Kidney epithelial cell (primary cell): ENCODE results near the gene HMGXB4. TPM values are rescaled to one million over a fixed set of nuclear protein-coding genes. Genes with fewer than 3 reads are reported as not detected.
A peak's percentile ranks its signal among the peaks of the same experiment; 100 is the strongest.

Experiments
- DNase-seq: peaks from one replicate; pipeline ENCODE4 v3.0.0-alpha.2; 2010; ENCODE audit warnings: low read depth
- H3K27me3 ChIP-seq: 2 replicates; pipeline ENCODE4 v1.6.0; 2011; ENCODE audit warnings: low read length; ENCODE audit not compliant: control insufficient read depth, insufficient read depth
- H3K36me3 ChIP-seq: 2 replicates; pipeline ENCODE4 v1.5.1; 2011; ENCODE audit warnings: low read length; ENCODE audit not compliant: control insufficient read depth, insufficient read depth
- H3K4me3 ChIP-seq: 2 replicates; pipeline ENCODE4 v1.5.1; 2011; ENCODE audit warnings: low read depth, mild to moderate bottlenecking, control low read depth, low read length
- total RNA-seq: library from RNA; depleted of rRNA; stranded (reverse); fragments of >200 nt; gene quantifications from 2 replicates; pipeline ENCODE4 v1.2.3, GENCODE V29; 2015
- TF ChIP-seq, protein P1 (sequence below): IDR thresholded peaks from 2 replicates; pipeline ENCODE4 v1.5.1; 2011; ENCODE audit warnings: mild to moderate bottlenecking, moderate library complexity, low read length, control low read depth, inconsistent platforms; ENCODE audit not compliant: insufficient read depth, poor library complexity, severe bottlenecking

Gene HMGXB4
- total RNA-seq, 1 donor from 2014 or later = 23.4 TPM

DNA sequence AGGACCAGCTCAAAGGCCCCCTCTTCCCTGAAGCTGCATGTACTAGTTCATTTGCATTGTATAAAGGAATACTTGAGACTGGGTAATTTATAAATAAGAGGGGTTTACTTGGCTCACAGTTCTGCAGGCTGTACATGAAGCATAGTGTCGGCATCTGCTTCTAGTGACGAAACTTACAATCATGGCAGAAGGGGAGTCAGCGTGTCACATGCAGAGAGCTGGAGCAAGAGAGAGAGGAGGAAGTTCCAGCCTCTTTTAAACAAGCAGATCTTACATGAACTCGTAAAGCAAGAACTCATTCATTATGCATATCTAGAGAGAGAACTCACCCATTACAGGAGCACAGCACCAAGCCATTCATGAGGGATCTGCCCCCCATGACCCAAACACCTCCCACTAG lies 7.1 kb upstream of the HMGXB4 start:
- no peak for DNase-seq
- Histone ChIP-seq H3K36me3 (no peaks in the 10 kb centered on the region), H3K4me3 (no peak overlapping the region), H3K27me3 (no peaks in the 10 kb centered on the region)
- TF ChIP-seq, protein P1, sequence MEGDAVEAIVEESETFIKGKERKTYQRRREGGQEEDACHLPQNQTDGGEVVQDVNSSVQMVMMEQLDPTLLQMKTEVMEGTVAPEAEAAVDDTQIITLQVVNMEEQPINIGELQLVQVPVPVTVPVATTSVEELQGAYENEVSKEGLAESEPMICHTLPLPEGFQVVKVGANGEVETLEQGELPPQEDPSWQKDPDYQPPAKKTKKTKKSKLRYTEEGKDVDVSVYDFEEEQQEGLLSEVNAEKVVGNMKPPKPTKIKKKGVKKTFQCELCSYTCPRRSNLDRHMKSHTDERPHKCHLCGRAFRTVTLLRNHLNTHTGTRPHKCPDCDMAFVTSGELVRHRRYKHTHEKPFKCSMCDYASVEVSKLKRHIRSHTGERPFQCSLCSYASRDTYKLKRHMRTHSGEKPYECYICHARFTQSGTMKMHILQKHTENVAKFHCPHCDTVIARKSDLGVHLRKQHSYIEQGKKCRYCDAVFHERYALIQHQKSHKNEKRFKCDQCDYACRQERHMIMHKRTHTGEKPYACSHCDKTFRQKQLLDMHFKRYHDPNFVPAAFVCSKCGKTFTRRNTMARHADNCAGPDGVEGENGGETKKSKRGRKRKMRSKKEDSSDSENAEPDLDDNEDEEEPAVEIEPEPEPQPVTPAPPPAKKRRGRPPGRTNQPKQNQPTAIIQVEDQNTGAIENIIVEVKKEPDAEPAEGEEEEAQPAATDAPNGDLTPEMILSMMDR = no peak

DNA sequence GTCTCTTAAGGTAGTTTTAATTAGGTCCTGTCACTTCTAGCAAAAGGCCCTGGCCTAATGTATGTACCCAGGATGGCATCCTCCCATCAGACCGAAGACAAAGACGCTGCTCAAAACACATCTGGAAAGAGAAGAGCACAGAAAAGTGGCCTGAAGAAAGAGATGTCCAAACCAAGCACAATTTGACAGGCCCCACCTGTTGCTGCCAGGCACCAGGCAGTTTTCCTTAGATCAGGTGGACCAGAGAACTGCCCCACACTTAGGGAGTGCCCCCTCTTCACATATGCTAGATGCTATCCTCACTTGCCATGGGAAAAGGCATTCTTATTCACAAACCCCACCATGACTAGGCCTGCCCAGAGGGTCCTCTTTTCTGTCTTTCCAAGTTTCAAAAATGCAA lies 3.3 kb upstream of the HMGXB4 start:
- TF ChIP-seq, protein P1 = no peak
- Histone ChIP-seq H3K4me3 (no peak overlapping the region), H3K27me3 (no peaks in the 10 kb centered on the region), H3K36me3 (no peaks in the 10 kb centered on the region)
- no peak for DNase-seq

DNA sequence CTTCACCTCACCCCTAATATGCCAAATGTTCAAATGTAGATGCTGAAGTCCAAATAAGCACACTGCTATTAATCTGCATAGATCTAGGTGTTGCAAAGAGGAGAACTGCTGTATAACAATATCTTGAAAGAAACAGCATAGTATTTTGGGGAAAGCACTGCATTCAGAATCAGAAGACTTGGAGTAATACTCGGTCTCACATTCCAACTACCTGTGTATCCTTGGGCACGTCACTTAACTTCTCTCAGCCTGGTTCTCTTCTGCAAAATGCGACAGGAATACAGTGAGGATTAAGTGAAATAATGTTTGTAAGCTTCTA lies 332 bp upstream of the HMGXB4 start:
- no peaks in the 10 kb centered on the region for H3K27me3 ChIP-seq
- H3K36me3 ChIP-seq = no peaks in the 10 kb centered on the region
- TF ChIP-seq, protein P1 = no peak
- peak overlapping the region; percentile 77 for H3K4me3 ChIP-seq
- DNase-seq = no peak

DNA sequence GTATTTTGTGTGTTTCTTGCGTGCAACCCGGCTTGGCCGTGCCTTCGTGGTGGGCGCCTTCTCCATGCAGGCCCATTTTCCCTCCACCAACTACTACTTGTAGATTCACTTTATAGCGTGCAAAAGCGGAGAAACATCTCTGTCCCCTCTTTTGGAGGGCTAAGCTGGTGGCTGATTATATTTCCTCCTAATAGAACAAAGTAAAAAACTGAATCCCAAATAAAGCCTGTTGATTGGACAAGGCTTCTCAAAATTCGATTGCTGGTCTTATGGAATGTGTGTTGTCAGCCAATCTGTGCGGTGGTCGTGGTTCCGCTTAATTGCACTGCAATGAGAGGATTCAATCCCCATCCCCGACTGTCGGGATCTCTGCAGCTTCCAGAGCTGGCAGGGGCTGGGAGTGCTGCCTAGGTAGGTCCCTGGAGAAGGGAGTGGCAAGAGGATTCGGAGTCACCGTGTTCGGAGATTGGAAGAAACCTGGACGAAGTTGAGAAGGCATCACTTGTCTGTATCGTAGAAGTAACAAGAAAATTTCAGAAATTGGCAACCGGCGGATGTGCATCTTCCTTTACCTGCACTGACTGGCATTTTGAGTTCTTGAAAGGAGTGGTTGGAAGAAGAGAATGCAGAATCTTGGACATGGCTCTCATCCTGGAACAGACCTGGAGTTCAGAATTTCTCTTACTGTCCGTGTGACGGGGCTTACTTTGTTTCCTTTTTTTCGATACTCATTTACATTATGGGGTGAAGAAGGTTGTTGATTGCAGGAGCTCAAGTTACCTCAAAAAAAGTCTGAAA lies 1.1 kb downstream of the HMGXB4 start:
- H3K4me3 ChIP-seq = peak overlapping the region; percentile 77
- TF ChIP-seq, protein P1 = no peak
- H3K27me3 ChIP-seq = no peaks in the 10 kb centered on the region
- H3K36me3 ChIP-seq = no peaks in the 10 kb centered on the region
- peak; percentile 0 for DNase-seq

DNA sequence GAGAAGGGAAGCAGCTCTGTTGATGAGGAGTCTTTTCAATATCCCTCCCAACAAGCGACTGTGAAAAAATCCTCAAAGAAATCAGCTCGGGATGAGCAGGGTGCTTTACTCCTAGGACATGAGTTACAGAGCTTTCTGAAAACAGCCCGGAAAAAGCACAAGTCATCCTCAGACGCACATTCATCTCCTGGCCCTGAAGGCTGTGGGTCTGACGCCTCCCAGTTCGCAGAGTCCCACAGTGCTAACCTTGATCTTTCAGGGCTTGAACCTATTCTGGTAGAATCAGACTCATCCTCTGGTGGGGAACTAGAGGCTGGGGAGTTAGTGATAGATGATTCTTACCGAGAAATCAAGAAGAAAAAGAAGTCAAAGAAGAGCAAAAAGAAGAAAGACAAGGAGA lies 7.7 kb downstream of the HMGXB4 start:
- no peak for DNase-seq
- TF ChIP-seq, protein P1 = no peak
- Histone ChIP-seq H3K36me3 (peaks cover 1% of the 10 kb centered on the region), H3K27me3 (no peaks in the 10 kb centered on the region), H3K4me3 (no peak overlapping the region)

DNA sequence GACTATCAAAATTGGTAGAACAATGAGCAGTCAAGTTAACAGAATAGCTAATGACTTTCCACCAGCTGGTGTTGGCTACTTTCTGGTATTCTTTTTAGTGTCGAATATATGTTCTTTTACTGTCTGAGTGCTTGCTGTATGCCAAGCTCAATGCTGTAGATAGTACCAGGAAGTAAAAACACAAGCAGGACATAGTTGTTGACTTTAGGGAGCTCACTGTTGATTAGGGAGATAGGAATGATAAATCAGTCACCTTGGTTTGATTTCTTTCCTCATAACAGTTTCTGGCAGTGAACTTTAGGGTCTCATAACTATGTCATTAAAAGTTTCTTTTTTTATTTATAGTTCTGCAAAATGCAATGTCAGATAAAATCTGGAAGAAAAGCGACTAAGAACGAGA lies 9.0 kb downstream of the HMGXB4 start:
- TF ChIP-seq, protein P1 = no peak
- no peaks in the 10 kb centered on the region for H3K27me3 ChIP-seq
- H3K4me3 ChIP-seq = no peak overlapping the region
- no peak for DNase-seq
- H3K36me3 ChIP-seq = peaks cover 1% of the 10 kb centered on the region
